A673 (cell line): ENCODE results near the gene CELF1.

Experiments
- CTCF ChIP-seq: fragments of 300-800, 200-600 bp; sonication (generic); conservative IDR thresholded peaks from 2 replicates; pipeline ENCODE4 v1.5.1; 2017; ENCODE audit warnings: low read depth, mild to moderate bottlenecking, antibody characterized with exemption, low read length, moderate library complexity, mixed read lengths
- EZH2 ChIP-seq: fragments of 200-600 bp; sonication (generic); IDR thresholded peaks from 2 replicates; pipeline ENCODE4 v1.6.1; 2017; ENCODE audit warnings: borderline replicate concordance, low read depth, mild to moderate bottlenecking, mixed read lengths, antibody characterized with exemption, low read length; ENCODE audit not compliant: poor library complexity, severe bottlenecking

GRCh38 chr11:47523490-47524225 lies 29.3 kb downstream of the CELF1 start:
- TF ChIP-seq CTCF (no peak), EZH2 (no peak)
